ENCODE measurements around the gene GPC4.

The GPC4 gene

DNA sequence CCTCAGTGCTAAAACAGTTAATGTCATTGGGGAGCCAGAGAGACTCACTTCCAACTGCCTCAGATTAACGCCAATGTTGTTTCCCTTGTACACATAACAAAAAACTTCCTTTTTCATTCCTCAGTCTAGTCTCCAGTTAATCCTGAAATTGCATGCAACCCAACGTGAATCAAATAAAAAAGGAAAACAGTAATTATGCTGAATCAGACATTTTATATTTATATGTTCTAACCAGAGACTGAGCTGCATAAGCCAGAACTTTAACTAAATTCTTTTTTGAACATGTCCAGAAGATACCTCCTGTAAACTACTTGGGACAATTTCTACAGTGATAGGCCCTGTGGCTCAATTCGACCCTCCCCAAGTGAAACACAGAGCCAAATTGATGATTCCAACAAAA lies 4.7 kb downstream of the GPC4 start:
- DNase-seq, result no peak

DNA sequence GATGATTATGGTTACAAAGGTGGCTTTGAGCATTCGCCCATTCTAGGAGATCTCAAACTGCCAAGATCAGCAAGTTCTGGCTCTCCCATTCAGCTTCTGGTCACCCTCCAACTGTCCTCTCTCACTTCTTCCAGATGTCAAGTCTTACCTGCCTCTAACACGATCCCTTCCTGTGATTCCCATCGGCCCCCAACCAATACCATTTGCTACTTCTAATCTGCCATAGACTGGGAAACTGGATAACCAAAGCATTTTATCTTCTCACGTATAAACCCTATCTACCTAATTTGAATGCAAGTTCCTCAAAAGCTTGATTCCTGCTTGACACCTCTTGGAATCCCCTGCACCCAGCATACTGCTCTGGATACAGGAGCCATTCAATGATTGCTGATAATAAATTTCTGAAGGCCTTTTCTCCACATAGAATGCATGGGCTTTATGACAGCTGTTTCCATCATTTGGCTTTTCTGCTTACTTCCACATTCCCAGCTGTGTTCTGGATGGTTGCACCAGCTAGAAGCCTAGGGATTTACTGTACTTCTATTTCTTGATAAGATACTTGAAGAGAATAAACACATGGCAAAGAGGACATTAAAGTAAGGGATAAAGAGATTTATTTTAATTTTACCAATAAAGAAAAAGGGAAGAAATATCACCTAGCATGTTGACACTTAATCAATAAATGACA lies 9.6 kb downstream of the GPC4 start:
- DNase-seq, result no peak

DNA sequence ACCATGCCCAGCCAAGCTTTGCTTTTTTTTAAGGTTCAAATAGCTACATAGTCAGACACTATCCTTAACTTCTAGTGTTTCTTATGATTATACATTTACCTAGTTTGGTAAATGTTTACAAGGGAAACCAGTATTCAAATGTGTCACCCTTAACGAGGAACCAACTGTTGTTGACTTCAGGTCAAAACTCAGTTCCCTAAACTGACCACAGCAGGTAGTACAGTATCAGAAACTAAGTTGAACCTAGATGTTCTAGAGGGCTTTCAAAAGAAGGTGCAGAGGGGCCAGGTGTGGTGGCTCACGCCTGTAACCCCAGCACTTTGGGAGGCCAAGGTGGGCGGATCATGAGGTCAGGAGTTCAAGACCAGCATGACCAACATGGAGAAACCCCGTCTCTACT lies 11.3 kb downstream of the GPC4 start:
- DNase-seq, result no peak

DNA sequence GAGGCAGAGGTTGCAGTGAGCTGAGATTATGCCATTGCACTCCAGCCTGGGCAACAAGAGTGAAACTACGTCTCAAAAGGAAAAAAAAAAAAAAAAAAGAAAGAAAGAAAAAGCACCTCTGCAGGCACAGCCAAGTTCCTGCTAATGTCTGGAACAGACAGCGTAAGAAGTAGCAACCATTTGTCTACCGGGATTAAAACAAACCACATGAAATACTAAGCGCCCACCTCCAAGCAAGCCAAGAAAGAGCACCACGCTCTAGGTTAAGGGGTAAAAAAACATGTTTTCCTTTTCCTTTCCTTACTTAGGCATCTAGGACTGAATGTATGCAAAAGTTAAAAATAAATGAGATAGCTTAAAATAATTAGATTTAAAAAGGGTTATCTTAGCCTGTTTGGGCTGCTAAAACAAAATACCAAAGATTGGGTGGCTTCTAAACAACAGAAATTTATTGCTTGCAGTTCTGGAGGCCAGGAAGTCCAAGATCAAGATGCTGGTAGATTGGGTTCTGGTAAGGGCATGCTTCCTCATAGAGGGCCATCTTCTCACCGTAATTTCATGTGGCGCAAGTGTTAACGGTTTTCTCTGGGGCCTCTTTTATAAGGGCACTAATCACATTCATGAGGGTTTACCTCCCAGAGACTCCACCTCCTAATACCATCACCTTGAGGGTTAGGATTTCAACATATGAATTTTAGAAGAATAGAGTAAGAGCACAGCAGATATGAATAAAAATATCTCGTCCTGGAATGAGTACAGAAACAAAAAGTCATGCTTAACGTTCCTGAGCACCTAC lies 12.3 kb downstream of the GPC4 start:
- DNase-seq, result no peak

DNA sequence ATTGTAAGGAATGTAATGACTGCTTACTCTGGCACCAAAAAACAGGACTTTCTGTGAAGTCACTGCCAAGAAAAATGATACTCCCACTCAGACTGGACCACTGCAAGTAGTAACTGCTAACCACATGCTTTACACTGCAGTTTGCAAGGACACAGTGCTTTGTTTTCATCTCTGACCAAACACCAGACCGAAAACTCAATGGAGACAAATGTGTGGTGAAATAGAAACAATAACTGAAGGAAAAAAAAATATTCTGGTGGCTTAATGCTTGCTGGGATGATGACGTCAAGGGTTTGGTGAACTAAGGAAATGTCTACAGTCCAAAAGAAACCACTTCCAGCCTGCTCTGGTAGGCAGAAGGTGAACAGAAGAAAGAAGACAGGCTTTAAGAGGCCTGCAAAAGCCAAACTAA lies 13.2 kb downstream of the GPC4 start:
- no peak for DNase-seq

DNA sequence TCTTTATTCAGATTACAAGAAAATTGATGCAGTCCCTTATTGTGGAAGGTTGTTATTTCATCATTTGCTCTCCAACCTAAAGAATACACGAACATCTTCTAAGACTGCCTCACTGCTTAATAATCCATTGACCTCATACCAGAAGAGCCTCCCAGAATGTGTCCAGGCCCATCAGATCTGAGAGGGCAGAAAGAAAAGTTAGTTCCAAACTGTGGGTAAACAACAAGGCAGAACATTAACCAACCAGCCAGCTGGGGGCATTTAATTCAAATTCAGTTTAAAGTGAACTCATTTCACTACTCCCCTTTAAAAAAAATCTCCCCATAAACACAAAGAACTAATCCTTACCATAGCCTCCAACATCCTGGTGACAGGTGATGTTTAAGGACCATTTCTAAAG lies 13.8 kb downstream of the GPC4 start:
- DNase-seq, result no peak

DNA sequence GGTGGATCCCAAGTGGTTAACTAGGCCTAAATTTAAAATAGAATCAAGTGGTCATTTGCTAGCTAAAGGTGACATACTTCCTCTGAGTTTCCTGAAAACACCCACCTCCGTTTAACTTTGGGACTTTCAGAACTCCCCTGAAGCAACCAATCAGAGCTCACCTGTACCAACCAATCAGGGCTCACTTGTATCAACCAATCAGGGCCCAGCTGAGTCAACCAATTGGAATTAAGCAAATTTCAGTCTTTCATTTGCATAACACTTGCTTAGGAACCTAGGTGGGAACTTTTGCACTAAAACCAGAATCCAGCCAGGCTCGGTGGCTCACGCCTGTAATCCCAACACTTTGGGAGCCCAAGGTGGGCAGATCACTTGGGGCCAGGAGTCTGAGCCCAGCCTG lies 15.9 kb downstream of the GPC4 start:
- DNase-seq, result no peak

DNA sequence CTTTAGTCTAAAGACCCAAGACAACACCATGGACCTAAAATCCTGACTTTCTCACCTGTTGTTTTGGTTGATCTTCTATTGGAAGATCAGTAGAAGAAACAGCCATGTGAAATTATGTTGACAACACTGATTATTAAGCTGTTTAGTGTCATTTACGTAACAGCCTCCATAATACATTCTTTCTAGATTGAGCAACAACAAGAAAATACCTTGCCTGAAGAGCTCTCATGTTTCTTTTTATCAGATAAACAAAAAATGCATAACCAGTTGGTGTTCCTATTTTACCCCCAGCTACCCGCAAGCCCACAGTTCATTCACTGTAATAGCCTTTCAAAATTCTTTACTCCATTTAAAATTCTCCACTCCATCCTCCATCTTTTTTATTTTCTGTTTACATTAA lies 20.5 kb downstream of the GPC4 start:
- no peak for DNase-seq

DNA sequence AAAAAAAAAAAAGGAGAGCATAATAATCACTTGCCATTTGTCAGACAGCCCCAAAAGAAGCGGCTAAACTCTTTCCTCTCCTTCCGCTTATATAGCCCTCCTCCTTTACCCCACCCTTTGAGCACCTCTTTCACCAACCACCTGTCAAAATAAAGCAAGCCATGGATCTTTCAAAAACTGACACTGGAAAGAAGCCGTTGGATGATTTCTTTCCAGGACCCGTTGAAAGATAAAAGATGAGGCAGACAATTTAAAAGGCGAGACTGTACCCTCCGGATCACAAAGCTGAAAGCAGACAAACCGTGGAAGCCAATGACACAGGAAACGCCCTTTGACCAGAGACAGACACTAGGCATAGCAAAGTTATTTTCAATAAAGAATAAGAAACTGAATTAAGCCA lies 22.6 kb downstream of the GPC4 start:
- DNase-seq, result no peak

DNA sequence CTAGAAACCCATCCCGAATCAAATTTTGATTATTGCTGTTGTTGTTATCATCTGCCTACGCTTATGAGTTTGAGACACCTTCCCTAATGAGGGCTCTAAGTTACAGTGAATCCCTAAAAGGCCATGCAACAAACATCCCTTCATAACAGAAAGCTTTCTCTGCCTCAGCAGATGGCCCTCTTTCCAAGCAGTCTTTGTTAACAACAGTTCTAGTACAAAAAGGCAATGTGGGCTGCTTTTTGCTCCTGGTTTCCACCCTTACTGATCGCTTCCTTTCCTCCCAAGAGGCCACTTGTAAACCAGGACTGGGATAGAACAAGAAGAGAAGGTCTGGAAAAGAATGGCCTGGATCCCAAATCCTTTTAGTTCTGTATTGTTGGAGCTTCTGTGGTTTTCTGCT lies 24.2 kb downstream of the GPC4 start:
- no peak for DNase-seq

DNA sequence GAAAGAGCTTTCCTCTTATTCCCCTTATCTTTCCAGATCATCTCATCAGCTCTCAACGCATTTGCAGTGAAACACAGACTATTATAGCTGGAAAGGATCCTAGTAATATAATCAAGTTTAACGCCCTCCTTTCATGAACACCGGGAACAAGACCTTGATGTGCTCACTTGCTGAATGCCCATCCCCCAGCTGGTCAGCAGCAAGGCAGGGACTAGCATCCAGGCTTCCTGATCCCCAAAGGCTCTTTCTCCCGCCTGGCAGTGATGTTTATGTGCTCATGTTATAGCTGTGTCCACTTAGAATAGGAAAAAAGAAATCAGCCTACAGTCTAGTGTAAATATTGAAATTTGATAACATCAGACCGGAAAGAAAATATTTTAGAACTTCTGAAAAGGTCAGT lies 24.6 kb downstream of the GPC4 start:
- DNase-seq, result no peak

DNA sequence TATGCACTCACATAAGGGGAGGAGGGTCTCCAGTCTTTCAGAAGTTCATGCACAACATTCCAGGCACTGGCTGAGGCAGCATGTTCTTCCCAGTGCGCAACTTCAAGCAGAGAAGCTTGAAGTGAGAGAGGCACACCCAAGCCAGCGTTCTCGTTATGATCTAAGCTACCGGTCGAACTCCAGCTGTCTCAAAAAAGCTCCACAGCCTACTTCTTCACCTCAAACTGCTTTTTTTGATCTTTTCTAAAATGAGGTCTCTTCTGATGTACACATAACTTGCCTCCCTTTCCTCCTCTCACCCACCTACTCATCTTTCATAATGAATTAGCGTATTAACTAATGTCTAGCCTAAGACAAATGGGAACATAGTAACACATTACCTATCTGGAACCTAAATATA lies 25.3 kb downstream of the GPC4 start:
- no peak for DNase-seq

DNA sequence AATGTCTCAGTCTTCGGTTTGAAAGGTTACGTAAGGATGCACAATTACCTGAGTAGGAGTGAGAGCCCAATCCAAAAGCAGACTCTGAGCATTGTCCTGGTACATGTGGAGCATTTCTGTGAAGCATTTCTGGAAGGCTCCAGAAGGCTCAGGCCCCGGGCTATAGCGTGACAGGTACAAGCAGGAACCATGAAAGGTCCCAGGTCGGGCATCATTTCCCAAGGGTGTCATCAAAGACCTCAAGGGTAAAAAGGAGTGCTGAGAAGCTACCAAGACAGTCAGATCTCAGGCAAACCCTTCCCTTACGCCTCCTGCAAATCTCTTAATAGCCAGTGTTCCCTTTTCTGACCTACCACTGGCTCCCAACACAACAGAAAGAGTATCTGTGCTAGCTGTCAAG lies 30.8 kb downstream of the GPC4 start:
- no peak for DNase-seq

DNA sequence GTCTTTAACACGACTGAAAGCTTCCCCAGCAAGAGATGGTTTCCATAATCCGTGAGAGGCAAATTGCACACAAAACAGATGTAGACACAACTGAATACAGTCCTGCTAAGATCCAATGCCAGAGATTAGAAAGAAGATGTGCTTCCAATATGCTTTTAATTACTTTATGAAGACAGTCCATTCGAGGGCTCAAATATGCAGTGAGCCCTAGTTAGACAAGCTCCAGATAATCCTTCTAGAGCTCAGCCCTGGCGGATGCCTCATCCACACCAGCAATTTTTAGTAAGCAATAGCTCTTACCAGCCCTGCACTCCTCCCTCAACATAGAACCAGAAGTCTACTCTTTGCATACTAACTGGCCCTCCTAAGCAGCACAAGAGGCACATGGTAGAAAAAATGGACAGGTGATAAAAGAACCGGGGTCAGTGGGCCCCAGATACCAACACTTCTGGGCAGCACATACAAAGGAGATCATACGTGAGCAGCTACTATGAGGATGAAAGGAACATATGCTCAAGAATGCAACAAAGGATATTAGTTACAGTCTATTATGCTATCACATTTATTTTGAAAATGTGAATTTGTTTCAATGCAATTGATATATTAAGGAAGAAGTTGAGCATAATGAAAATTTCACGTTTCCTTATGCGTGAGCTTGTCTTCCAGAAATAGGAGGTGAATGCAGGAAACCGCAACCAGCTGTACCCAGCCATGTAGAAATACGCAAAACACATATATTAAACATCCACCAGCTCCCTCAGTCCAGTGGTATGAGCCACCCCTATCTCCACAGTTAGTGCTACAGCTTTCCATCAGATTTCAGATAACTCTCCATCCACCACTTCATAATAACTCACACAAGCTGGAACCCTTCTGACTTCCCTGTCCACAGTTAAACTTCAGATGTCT lies 34.3 kb downstream of the GPC4 start:
- DNase-seq, result no peak

DNA sequence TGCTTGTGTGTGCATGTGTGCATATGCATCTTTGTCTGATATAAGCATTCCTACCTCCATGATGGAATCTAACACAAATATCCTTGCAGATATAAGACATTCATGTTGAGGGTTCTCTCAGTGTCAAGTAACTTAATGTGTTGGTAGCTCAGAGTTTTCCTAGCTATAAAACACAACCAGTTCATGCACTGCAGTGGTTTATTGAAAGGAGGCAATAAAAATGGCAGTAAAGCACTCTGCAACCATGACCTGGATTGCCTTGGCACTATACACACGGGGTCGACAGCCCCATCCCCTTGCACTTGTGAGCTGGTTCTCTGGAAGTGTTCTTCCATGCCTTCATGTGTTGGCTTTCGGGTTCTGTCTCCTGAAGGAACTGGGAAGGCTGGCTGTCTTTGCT lies 38.9 kb downstream of the GPC4 start:
- no peak for DNase-seq

DNA sequence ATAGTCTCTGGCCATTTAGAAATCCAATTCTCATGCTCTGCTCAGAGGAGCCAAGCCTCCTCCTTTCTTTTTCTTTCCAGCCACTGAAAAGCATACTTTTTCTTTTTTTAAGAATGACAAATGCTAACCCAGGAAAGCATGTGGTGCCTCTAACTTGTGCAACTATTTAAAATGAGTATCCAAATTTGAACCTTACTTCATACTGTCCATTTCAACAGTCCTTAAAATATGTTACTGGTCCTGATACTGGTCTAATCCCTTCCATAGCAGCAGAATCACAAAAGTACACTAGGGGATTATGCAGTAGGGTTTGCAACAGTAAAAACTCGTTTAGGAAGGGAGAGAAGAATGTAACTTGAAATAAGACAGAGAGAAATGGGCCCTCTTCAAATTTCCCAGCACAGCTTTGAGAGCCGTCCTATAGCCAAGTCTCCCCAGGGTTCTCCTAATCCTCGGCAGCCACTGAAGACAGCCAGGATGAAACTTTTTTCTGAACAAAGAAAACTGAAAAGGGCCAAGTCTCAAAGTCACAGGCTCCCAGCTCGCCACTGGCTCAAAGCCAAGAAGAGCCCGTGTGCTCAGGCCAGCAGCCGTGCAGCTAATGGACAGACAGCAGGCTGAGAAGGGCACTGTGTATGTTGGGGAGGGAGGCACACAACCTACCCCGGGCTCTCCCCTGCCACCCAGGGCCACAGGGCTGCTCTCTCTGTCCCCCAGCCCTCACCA lies 39.5 kb downstream of the GPC4 start:
- no peak for DNase-seq

DNA sequence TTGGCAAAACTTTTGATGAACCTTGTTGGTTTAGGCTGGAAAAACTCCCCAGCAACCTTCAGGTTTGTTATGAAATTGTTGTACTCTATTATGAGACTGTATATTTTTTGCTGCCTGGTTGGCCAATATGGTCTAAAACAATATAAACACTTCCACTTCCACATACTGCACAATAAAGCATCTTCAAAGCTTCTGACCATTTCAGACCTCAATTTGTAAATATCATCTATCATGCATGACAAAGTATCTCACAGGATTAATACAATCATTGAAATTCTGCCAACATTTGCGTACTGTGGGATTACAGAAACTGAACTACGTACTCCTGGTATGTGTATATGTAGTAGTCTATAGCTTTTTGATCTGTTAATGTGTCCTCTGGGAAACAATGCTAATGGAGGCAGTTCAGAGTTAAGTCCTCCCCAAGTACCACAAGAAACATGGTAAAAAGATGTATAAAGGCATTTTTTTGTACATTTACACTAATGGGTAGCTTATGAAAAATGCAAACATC lies 40.4 kb downstream of the GPC4 start:
- no peak for DNase-seq

DNA sequence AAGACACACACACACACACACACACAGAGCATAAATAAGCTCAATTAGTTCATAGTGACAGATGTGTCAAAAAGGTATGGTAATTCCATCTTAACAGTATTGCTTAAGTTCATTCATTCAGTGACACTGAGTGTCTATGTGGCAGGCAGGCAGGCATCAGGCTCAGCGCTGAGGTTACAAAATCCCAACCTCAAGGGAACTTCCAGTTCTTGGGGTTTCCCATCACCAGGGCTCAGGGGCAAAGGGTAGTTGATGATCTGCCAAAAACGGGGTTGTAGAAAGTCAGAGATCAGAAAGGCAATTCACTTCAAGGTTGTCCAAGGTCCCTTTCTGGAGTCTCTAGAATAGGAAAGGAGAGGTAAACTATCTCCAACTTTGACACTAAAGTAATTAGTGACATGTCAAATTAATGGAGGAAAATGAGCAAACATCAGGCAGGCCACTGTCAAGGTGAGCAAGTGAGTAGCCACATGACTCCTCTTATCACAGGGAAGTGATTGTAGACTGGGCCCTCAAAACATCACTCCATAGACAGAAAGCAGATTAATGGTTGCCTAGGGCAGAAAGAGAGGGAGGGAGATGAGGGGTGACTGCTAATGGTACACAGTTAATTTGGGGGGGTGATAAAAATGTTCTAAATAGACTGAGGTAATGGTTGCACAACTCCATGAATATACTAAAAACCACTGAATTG lies 41.8 kb downstream of the GPC4 start:
- DNase-seq, result no peak

DNA sequence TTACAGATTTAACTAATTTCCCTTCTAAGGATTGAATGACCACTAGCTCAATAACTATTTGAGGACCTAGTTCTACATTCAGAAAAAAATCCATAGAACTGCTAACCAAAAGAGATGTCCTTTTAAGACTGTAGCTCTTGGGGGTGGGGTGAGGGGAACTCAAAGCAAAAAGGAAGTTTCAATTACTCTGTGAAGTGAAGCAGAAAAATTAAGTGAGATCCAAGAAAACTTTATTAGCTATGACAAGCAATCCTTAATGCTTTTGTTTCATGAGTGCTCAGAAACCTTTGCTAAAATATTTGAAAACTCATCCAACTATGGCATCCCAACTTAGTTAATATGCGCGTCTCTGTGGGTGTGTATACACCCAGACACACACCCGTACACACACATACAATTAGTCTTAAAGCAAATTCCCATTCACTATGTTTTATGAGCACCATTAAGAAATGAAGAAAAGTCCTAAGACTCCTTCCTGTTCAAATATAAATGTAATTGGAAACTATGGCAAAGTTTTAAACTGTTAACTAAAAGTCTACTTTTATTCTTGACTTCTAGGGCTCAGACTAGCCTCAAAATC lies 44.5 kb downstream of the GPC4 start:
- no peak for DNase-seq

DNA sequence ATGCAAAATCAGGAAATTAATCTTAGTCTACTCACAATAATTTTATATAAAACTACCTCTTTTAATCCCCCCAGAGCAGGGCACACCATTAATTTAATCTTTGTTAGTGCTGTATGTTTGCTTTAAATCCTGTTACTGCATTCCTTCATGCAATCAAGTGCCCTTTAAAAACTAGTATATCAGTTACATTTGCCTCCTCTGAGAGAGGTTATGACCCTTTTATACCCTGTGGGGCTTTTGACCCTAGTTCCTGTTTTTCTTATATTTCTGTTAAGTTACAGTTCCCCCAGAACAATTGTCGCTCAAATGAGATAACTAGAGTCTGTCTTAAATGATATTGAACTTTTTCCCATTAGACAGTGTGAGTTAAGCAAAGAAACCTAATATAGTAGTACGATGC lies 46.2 kb downstream of the GPC4 start:
- DNase-seq, result no peak

DNA sequence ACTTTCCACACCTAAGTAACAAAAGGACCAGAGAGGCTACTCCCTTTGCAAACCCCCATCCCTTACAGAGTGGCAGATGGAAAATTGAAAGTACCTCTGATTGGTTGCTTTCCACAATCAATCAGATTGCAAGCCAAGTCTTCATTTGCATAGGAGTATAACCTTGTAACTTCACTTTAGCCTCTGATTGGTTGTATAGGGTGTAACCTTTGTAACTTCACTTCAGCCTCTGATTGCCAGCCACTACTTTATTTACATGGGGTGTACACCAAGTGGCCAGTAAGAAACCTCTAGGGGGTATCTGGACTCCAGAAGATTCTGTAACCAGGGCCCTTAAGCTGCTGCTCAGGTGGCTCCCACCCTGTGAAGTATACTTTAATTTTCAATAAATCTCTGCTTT lies 48.6 kb downstream of the GPC4 start:
- DNase-seq, result no peak
